Retinal pigment epithelial cell (primary cell): ENCODE results near the gene REXO4.
A peak's percentile ranks its signal among the peaks of the same experiment; 100 is the strongest.

ENCODE experiments used
- DNase-seq: peaks from one replicate; pipeline ENCODE4 v3.0.0-alpha.2; 2010; ENCODE audit warnings: low read depth
- H3K4me3 ChIP-seq: 2 replicates; pipeline ENCODE4 v1.5.1; 2011; ENCODE audit warnings: mild to moderate bottlenecking, low read length, control low read depth, moderate library complexity
- CTCF ChIP-seq: conservative IDR thresholded peaks from 2 replicates; pipeline ENCODE4 v1.5.1; 2011; ENCODE audit warnings: low read depth, low read length, control low read depth, inconsistent platforms

Gene REXO4

GRCh38 chr9:133461975-133462374 is 44.2 kb upstream of the REXO4 start:
- no peak overlapping the region for H3K4me3 ChIP-seq
- TF ChIP-seq CTCF = no peak
- no peak for DNase-seq

- no peak for DNase-seq
- TF ChIP-seq CTCF = no peak
- H3K4me3 ChIP-seq = peak overlapping the region; percentile 62
Observed at GRCh38 chr9:133460405-133461175, 42.8 kb upstream of the REXO4 start.

- peak; percentile 76 for DNase-seq
- peak within 1 kb of the TSS; percentile 62 for H3K4me3 ChIP-seq
- no peak for TF ChIP-seq CTCF
Observed at GRCh38 chr9:133459476-133460404, 41.9 kb upstream of the REXO4 start, which contains the start of gene CACFD1. TSS of gene CACFD1 (plus strand) at chr9:133459978. CDS start at chr9:133460067, 89 bp downstream.

- no peak for DNase-seq
- peak overlapping the region; percentile 62 for H3K4me3 ChIP-seq
- no peak for TF ChIP-seq CTCF
Observed at GRCh38 chr9:133458643-133459312, 41.0 kb upstream of the REXO4 start.

GRCh38 chr9:133457748-133458147 is 39.9 kb upstream of the REXO4 start:
- TF ChIP-seq CTCF = no peak
- DNase-seq = no peak

GRCh38 chr9:133457233-133457632 is 39.4 kb upstream of the REXO4 start:
- H3K4me3 ChIP-seq = no peak overlapping the region
- TF ChIP-seq CTCF = no peak
- DNase-seq = no peak

More at GRCh38 chr9:133457748-133458147, 39.9 kb upstream of the REXO4 start:
- no peak overlapping the region for H3K4me3 ChIP-seq
